ENCODE results near the gene HOXC4. TPM values are rescaled to one million over a fixed set of nuclear protein-coding genes. Genes with fewer than 3 reads are reported as not detected.

HOXC4 gene
- total and polyA plus RNA-seq, 4 donors: 0.18 to 0.86 (median 0.51) TPM

- H3K9ac ChIP-seq (ENCODE audit: insufficient read depth in 1 of 2, low read length in 2 of 2): no peak overlapping the region
- peaks cover 0 to 6% (median 0%) of the 10 kb centered on the region in 4 donors for H3K9me3 ChIP-seq (ENCODE audit: control insufficient read depth in 4 of 4, insufficient read depth in 3 of 4, low read length in 3 of 4)
- peaks cover 13 to 78% (median 76%) of the 10 kb centered on the region in 3 donors for H3K27me3 ChIP-seq (ENCODE audit: control insufficient read depth in 3 of 3, insufficient read depth in 3 of 3, low read length in 2 of 3)
- no peak for ATAC-seq (ENCODE audit: insufficient read depth, low FRiP score)
- H3K27ac ChIP-seq (ENCODE audit: low read depth in 1 of 2, low read length in 1 of 2): no peak overlapping the region
- H3K36me3 ChIP-seq (ENCODE audit: control insufficient read depth in 4 of 4, insufficient read depth in 4 of 4, low read length in 4 of 4): no peaks in the 10 kb centered on the region
- WGBS, 2 donors: 37 to 42% methylated on average over 5 of the region's 5 CpGs
- H3K4me1 ChIP-seq (ENCODE audit: control insufficient read depth in 5 of 5, insufficient read depth in 5 of 5, low read length in 5 of 5): peaks cover 0 to 37% (median 4%) of the 10 kb centered on the region in 5 donors
- no peak overlapping the region for H3K4me3 ChIP-seq
- no peak for TF ChIP-seq CTCF (IDR thresholded peaks at IDR 0.05; ENCODE audit: control extremely low read depth, extremely low read depth)
- no peak for DNase-seq
Observed at GRCh38 chr12:54044425-54045103, 9.1 kb upstream of the HOXC4 start.

- DNase-seq: no peak
- TF ChIP-seq CTCF (IDR thresholded peaks at IDR 0.05; ENCODE audit: control extremely low read depth, extremely low read depth): no peak
- Histone ChIP-seq H3K27me3 (ENCODE audit: control insufficient read depth in 3 of 3, insufficient read depth in 3 of 3, low read length in 2 of 3) (peaks cover 13 to 79% (median 76%) of the 10 kb centered on the region in 3 donors), H3K27ac (ENCODE audit: low read depth in 1 of 2, low read length in 1 of 2) (no peak overlapping the region), H3K4me3 (no peak overlapping the region), H3K36me3 (ENCODE audit: control insufficient read depth in 4 of 4, insufficient read depth in 4 of 4, low read length in 4 of 4) (no peaks in the 10 kb centered on the region), H3K4me1 (ENCODE audit: control insufficient read depth in 5 of 5, insufficient read depth in 5 of 5, low read length in 5 of 5) (peaks cover 0 to 40% (median 0%) of the 10 kb centered on the region in 5 donors), H3K9me3 (ENCODE audit: control insufficient read depth in 4 of 4, insufficient read depth in 3 of 4, low read length in 3 of 4) (peaks cover 0 to 6% (median 0%) of the 10 kb centered on the region in 4 donors), H3K9ac (ENCODE audit: insufficient read depth in 1 of 2, low read length in 2 of 2) (no peak overlapping the region)
- ATAC-seq (ENCODE audit: insufficient read depth, low FRiP score): no peak
Observed at GRCh38 chr12:54045401-54045800, 8.2 kb upstream of the HOXC4 start.

- TF ChIP-seq CTCF (IDR thresholded peaks at IDR 0.05; ENCODE audit: control extremely low read depth, extremely low read depth): no peak
- H3K4me3 ChIP-seq: no peak overlapping the region
- 26 to 35% methylated on average over 16 of the region's 16 CpGs for WGBS, 2 donors
- DNase-seq (no peak), ATAC-seq (ENCODE audit: insufficient read depth, low FRiP score) (no peak)
- H3K9ac ChIP-seq (ENCODE audit: insufficient read depth in 1 of 2, low read length in 2 of 2): no peak overlapping the region
- H3K27me3 ChIP-seq (ENCODE audit: control insufficient read depth in 3 of 3, insufficient read depth in 3 of 3, low read length in 2 of 3): peaks cover 13 to 80% (median 76%) of the 10 kb centered on the region in 3 donors
- no peaks in the 10 kb centered on the region for H3K36me3 ChIP-seq (ENCODE audit: control insufficient read depth in 4 of 4, insufficient read depth in 4 of 4, low read length in 4 of 4)
- H3K27ac ChIP-seq (ENCODE audit: low read depth in 1 of 2, low read length in 1 of 2): no peak overlapping the region
- H3K9me3 ChIP-seq (ENCODE audit: control insufficient read depth in 4 of 4, insufficient read depth in 3 of 4, low read length in 3 of 4): peaks cover 0 to 6% (median 0%) of the 10 kb centered on the region in 4 donors
- peaks cover 0 to 42% (median 0%) of the 10 kb centered on the region in 5 donors for H3K4me1 ChIP-seq (ENCODE audit: control insufficient read depth in 5 of 5, insufficient read depth in 5 of 5, low read length in 5 of 5)
Observed at GRCh38 chr12:54045868-54046521, 7.6 kb upstream of the HOXC4 start.
